Choroid plexus epithelial cell (primary cell): Measurements from ENCODE around the gene OR2G3.

Experiments used
- DNase-seq: peaks from one replicate; pipeline ENCODE4 v3.0.0-alpha.2; 2010; ENCODE audit warnings: low read depth
- H3K4me3 ChIP-seq: 2 replicates; pipeline ENCODE4 v1.5.1; 2011; ENCODE audit warnings: low read depth, mild to moderate bottlenecking, control low read depth, low read length, moderate library complexity
- TF ChIP-seq, protein P1 (sequence below): conservative IDR thresholded peaks from 2 replicates; pipeline ENCODE4 v1.5.1; 2011; ENCODE audit warnings: low read depth, mild to moderate bottlenecking, control low read depth, inconsistent platforms, low read length, moderate library complexity

The OR2G3 gene

DNA sequence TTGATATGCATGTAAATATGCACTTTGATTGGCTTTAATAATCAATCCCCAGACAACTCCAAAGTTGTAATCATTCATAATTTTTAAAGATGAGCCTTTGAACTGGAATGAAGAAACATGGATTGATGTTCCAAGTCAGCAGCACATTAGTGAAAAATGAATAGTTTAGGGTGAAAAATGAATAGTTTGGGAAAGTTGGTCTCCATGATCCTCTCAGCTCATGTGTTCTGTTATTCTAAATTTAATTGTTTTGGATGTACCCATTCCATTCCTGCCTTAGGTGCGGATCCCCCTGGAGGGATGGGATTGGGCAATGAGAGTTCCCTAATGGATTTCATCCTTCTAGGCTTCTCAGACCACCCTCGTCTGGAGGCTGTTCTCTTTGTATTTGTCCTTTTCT, at the start of gene OR2G3:
Gene OR2G3 (plus strand): TSS at position 301 of the 400 bp plus-strand sequence. CDS start 0 bp downstream, at position 301.
- no peak for DNase-seq
- H3K4me3 ChIP-seq: no peak within 1 kb of the TSS
- TF ChIP-seq, protein P1, sequence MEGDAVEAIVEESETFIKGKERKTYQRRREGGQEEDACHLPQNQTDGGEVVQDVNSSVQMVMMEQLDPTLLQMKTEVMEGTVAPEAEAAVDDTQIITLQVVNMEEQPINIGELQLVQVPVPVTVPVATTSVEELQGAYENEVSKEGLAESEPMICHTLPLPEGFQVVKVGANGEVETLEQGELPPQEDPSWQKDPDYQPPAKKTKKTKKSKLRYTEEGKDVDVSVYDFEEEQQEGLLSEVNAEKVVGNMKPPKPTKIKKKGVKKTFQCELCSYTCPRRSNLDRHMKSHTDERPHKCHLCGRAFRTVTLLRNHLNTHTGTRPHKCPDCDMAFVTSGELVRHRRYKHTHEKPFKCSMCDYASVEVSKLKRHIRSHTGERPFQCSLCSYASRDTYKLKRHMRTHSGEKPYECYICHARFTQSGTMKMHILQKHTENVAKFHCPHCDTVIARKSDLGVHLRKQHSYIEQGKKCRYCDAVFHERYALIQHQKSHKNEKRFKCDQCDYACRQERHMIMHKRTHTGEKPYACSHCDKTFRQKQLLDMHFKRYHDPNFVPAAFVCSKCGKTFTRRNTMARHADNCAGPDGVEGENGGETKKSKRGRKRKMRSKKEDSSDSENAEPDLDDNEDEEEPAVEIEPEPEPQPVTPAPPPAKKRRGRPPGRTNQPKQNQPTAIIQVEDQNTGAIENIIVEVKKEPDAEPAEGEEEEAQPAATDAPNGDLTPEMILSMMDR: no peak

DNA sequence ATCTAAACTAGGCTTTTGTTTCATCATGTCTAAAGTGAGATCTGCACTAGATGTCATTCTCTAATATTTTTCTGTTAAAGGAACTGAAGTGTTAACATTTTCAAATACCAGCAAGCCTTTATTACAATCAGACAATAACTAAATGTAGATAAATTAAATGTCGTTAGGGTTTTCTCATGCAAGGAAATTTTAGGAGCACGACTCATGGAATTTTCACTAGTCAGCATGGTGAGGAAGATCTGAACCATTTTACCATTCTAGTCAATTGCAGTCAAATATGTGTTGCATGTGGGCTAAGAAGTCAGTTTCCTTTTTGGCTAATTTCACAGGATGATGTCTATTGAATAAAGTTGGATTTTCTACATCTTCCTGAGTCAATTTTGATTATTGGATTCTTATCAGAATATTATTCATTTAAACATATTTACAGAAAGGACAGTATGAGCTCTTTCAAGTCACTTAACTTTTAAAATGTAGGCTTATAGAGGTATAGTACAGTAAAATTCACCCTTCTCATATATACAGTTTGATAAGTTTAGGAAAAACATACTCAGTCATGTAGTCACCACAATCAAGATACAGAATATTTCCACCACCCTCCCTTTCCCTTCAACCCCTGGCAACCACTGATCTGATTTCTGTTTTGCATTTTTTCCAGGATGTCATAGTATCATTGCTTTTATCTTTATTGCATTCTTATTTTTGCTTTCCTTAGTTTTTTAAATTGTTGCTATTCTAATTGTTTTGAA, 47.3 kb upstream of the OR2G3 start:
- H3K4me3 ChIP-seq: no peak overlapping the region
- DNase-seq: no peak
- TF ChIP-seq, protein P1: no peak

DNA sequence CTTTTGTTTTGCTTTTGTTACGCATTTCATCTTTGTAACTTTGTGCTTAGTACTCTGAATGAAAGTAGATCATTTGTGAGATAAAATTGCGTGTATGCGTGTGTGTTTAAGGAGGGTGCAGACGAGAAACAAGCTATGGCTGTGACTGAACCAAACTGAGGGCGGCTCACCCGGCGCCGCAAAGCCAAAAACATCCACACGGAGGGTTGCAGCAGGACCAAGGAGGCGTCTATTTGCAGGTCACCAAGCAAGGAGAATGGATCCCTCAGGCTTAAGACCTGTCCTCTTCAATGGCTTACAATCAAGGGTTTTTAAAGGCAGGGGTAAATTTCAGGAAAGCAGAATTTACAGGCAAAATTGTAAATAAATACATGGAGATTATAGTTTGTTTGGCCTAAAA, 43.7 kb upstream of the OR2G3 start:
- H3K4me3 ChIP-seq: no peak overlapping the region
- TF ChIP-seq, protein P1: no peak
- DNase-seq: no peak

DNA sequence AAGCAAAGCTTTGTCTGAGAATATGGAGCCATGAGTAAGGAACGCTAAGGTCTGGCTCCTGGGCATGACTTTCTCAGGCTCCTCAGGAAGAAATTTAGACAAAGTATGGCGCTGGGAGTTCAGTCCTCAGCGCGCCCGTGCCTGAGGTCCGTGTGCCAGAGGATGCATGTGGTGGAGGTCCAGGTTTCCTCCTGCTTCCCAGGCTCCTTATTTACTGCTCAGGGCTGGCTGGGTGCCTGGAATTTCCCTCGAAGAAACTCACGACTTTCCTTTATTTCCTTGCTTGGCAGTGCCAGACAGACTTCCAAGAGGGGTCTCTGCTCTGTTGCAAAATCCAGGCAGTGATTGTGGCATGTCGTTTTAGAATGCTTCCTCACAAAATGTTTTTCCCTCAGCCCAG, 43.2 kb upstream of the OR2G3 start:
- no peak overlapping the region for H3K4me3 ChIP-seq
- DNase-seq: no peak
- TF ChIP-seq, protein P1: no peak

DNA sequence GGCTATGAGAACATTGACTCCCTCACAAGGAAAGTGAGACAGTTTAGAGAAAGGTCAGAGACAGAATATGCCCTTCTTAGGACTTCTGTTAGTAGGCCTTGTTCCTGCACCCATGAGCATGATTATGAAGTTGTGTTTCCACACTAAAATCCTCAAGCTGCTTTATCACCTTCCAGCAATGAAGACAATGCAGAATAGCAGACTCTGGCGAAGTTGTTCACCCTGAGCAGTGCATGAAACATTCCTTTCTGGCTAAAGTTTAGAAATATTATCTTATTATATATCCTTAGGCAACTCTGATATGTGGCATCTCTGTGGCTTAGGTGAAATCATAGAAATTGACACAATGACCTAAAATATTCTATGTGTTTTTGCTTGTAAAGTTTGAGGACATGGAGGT, 31.1 kb upstream of the OR2G3 start:
- DNase-seq: no peak
- TF ChIP-seq, protein P1: no peak
- no peak overlapping the region for H3K4me3 ChIP-seq

DNA sequence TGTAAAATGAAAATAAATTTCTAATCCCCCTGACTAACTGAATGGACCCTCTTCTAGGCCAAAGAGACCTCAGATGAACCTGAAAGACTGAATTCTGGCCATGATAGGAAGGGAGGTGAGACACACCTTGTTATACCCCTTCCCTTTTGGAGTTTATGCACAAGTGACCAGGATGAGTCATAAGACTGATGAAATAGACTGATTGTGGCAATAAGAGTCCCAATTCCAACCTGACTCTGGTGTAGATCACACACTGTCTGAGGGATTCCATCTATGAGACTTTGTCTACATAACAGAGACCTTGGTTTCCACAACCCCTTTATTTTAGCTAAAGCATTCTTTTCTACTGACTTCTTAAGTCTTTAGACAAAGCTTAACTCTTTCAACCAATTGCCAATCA, 30.7 kb upstream of the OR2G3 start:
- no peak overlapping the region for H3K4me3 ChIP-seq
- no peak for DNase-seq
- TF ChIP-seq, protein P1: no peak

DNA sequence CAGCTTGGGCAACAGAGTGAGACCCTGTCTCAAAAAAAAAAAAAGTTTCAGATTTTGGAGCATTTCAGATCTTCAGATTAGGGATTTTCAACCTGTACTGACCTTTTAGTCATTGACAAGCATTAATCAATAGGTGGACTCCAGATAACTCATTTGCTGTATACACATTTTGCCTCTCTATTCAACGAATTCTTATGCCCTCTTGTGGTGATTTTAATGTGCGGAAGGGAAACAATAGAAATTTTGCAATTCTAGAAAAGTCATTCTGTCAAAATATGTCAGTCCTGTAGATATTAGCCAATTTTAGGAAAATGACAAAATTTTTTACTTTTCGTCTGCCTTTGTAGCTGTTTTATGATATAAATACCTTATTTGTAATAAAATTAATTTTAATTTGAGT, 28.9 kb upstream of the OR2G3 start:
- TF ChIP-seq, protein P1: peak; percentile 18
- H3K4me3 ChIP-seq: no peak overlapping the region
- DNase-seq: peak; percentile 4
